ENCODE data around the gene THRA.
A peak's percentile ranks its signal among the peaks of the same experiment; 100 is the strongest.

DNA sequence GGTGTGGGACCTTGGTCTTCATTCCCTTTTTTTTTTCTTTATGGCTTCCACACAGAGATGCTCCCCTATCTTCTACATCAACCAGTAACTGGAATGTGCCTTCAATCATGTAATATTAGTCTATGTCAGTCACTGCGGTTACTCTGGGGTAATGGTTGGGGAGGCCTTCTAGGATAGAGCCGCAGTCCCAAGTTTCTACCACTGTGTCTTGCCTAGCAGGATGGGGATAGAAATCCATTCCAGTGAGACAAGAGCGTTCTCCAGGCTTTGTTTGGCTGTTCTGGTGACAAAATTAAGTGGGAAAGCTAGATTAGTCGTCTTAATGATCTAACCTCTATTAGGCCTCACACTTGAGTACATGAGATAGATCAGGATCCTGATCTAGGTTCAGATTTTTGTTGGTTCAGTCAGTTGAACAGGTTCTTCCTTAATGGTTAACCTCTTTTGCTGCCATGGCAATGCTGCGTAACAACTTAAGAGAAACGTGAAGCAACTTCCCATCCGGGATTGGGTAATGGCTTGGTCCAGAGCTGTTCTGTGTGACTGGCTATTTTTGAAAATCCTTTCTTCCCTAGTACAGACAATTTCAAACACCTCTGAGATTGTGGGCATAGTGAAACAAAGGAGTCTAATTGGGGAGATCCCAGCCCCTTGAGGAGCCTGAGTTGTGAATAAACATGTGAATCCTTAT lies 67.7 kb downstream of the THRA start:
- TF ChIP-seq, protein P1, sequence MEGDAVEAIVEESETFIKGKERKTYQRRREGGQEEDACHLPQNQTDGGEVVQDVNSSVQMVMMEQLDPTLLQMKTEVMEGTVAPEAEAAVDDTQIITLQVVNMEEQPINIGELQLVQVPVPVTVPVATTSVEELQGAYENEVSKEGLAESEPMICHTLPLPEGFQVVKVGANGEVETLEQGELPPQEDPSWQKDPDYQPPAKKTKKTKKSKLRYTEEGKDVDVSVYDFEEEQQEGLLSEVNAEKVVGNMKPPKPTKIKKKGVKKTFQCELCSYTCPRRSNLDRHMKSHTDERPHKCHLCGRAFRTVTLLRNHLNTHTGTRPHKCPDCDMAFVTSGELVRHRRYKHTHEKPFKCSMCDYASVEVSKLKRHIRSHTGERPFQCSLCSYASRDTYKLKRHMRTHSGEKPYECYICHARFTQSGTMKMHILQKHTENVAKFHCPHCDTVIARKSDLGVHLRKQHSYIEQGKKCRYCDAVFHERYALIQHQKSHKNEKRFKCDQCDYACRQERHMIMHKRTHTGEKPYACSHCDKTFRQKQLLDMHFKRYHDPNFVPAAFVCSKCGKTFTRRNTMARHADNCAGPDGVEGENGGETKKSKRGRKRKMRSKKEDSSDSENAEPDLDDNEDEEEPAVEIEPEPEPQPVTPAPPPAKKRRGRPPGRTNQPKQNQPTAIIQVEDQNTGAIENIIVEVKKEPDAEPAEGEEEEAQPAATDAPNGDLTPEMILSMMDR (IDR thresholded peaks at IDR 0.05; ENCODE audit: insufficient read depth, low read length) = no peak
- TF ChIP-seq, protein P2, sequence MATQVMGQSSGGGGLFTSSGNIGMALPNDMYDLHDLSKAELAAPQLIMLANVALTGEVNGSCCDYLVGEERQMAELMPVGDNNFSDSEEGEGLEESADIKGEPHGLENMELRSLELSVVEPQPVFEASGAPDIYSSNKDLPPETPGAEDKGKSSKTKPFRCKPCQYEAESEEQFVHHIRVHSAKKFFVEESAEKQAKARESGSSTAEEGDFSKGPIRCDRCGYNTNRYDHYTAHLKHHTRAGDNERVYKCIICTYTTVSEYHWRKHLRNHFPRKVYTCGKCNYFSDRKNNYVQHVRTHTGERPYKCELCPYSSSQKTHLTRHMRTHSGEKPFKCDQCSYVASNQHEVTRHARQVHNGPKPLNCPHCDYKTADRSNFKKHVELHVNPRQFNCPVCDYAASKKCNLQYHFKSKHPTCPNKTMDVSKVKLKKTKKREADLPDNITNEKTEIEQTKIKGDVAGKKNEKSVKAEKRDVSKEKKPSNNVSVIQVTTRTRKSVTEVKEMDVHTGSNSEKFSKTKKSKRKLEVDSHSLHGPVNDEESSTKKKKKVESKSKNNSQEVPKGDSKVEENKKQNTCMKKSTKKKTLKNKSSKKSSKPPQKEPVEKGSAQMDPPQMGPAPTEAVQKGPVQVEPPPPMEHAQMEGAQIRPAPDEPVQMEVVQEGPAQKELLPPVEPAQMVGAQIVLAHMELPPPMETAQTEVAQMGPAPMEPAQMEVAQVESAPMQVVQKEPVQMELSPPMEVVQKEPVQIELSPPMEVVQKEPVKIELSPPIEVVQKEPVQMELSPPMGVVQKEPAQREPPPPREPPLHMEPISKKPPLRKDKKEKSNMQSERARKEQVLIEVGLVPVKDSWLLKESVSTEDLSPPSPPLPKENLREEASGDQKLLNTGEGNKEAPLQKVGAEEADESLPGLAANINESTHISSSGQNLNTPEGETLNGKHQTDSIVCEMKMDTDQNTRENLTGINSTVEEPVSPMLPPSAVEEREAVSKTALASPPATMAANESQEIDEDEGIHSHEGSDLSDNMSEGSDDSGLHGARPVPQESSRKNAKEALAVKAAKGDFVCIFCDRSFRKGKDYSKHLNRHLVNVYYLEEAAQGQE (IDR thresholded peaks at IDR 0.05; ENCODE audit: insufficient replicate concordance, low read depth) = no peak
- TF ChIP-seq POLR2AphosphoS5 (IDR thresholded peaks at IDR 0.05; ENCODE audit: low read depth) (peak; percentile 78), GABPA (IDR thresholded peaks at IDR 0.05; ENCODE audit: low read depth) (no peak), SPI1 (IDR thresholded peaks at IDR 0.05; ENCODE audit: borderline replicate concordance, low read depth) (peak; percentile 42; the same call in 1 of the 2 replicates)
